Fibroblast of upper back skin (primary cell): Measurements from ENCODE around the gene SPRR2A.
"Not testable (repeated sequence)": the region's sequence is repeated elsewhere in the genome, so short reads cannot be mapped to it uniquely, and the experiment has no call there.

ENCODE experiments used
- DNase-seq: peaks from one replicate; pipeline ENCODE4 v3.0.0-alpha.2; 2013

Gene SPRR2A

GRCh38 chr1:153024413-153024812 lies 32.9 kb downstream of the SPRR2A start:
- no peak for DNase-seq

DNA sequence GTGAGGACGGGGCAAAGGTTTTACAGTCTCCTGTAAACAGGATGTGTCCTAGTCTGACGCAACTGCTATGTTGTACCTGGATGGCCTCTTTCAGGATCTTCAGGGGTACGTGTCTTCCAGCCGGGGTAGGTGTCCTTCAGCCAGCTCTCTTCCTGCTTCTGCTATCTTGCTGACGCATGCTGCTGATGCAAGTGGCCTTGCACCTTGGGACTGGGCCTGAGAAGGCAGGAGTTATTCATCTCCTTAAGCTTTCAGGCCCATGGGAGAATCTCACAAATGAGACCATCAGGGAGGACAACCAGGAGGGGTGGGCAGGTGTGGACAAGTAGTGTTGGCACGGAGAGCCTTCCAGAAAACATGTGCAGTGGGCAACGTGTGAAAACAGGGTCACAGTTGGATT lies 34.2 kb downstream of the SPRR2A start:
- no peak for DNase-seq

DNA sequence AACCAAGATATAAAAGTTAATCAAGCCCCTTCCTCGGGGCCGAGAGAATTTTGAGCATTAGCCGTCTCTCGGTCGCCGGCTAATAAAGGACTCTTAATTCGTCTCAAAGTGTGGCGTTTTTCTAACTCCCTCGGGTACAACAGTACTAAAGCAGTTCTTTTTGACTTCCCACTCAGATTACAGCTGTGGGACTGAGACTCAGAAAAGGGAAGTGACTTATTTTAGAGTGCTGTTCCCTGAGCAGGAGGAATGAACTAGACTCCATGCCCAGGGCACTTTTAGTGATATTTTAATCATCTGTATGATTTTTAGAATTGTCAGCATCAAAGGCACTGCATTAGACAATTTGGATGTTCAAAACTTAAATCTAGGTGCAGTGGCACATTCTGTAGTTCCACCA lies 35.0 kb downstream of the SPRR2A start:
- not testable (repeated sequence) for DNase-seq

DNA sequence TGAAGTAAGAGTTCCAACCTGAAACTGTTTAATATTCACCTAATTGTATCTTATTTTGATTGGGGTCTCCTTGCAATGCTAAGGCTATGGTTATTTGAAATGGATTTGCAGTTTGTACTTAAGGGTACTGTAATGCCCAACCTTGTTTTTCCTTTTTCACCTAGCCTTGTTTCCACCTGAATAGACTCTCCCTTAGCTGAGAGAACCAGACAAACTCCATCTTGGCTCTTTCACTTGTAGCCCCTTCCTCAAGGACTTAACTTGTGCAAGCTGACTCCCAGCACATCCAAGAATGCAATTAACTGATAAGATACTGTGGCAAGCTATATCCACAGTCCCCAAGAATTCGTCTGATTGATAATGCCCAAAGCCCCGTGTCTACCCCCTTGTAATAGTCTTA lies 35.5 kb downstream of the SPRR2A start:
- not testable (repeated sequence) for DNase-seq

DNA sequence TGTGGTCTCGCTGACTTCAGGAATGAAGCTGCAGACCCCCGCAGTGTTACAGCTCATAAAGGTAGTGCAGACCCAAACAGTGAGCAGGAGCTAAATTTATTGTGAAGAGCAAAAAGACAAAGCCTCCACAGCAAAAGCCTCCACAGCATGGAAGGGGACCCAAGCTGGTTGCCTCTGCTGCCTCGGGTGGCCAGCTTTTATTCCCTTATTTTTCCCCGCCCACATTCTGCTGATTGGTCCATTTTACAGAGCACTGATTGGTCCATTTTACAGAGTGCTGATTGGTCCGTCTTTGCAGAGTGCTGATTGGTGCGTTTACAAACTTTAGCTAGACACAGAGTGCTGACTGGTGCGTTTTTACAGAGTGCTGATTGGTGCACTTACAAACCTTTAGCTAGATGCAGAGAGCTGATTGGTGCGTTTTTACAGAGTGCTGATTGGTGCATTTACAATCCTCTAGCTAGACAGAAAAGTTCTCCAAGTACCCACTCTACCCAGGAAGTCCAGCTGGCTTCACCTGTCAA lies 46.0 kb downstream of the SPRR2A start:
- DNase-seq: not testable (repeated sequence)
